Measurements from ENCODE around the gene MTHFD1L. TPM values are rescaled to one million over a fixed set of nuclear protein-coding genes. Genes with fewer than 3 reads are reported as not detected.

The MTHFD1L gene
- total and polyA plus RNA-seq, 2 of the 8 experiments (the other 6 are each of a cell fraction or from before 2014, with no cell fraction given): 29.2 to 105 TPM

GRCh38 chr6:151143337-151143736 lies 277.8 kb downstream of the MTHFD1L start (continued):
- TF ChIP-seq USF2 (IDR thresholded peaks at IDR 0.05; ENCODE audit: low read length) (no peak), SUZ12 (IDR thresholded peaks at IDR 0.05; ENCODE audit: low read length) (no peak), NANOG (IDR thresholded peaks at IDR 0.05; ENCODE audit: insufficient read depth, low read depth, low read length, poor library complexity, severe bottlenecking) (no peak), SAP30 (IDR thresholded peaks at IDR 0.05; ENCODE audit: insufficient read depth, insufficient replicate concordance, low read length) (no peak), RFX5 (IDR thresholded peaks at IDR 0.05; ENCODE audit: borderline replicate concordance, low read depth, low read length) (no peak)

All from H1 (cell line).